Mesenchymal stem cell (in vitro differentiated cells and primary cell): ENCODE data around the gene LYSMD2.

Experiments used
- DNase-seq: peaks from one replicate; pipeline ENCODE4 v3.0.0-alpha.2; 2013
- H2AFZ ChIP-seq: one replicate; pipeline ENCODE4 v1.6.1; 2013; ENCODE audit warnings: low read depth, mild to moderate bottlenecking, control low read depth, inconsistent platforms, low read length, moderate library complexity
- H2AK5ac ChIP-seq: 2 replicates; pipeline ENCODE4 v1.6.1; 2013; ENCODE audit warnings: low read length, moderate library complexity, mild to moderate bottlenecking, inconsistent platforms; ENCODE audit not compliant: severe bottlenecking
- H2BK120ac ChIP-seq: one replicate; pipeline ENCODE4 v1.6.1; 2013; ENCODE audit warnings: low read depth, mild to moderate bottlenecking, inconsistent platforms, low read length, moderate library complexity
- H2BK12ac ChIP-seq, 2 experiments: one replicate each; pipeline ENCODE4 v1.6.1; 2013; ENCODE audit warnings: inconsistent platforms in 2 of 2, low read length in 2 of 2, mild to moderate bottlenecking in 2 of 2, moderate library complexity in 2 of 2, control low read depth in 1 of 2
- H2BK15ac ChIP-seq: one replicate; pipeline ENCODE4 v1.6.1; 2013; ENCODE audit warnings: mild to moderate bottlenecking, low read depth, inconsistent platforms; ENCODE audit not compliant: poor library complexity, severe bottlenecking
- H2BK5ac ChIP-seq: 2 replicates; pipeline ENCODE4 v1.6.1; 2013; ENCODE audit warnings: low read depth, mild to moderate bottlenecking, low read length, control low read depth, inconsistent platforms; ENCODE audit not compliant: poor library complexity, severe bottlenecking
- H3K14ac ChIP-seq, 2 experiments: one replicate each; pipeline ENCODE4 v1.6.1; 2013; ENCODE audit warnings: inconsistent platforms in 2 of 2, low read length in 2 of 2, control low read depth in 1 of 2, mild to moderate bottlenecking in 1 of 2, moderate library complexity in 1 of 2
- H3K18ac ChIP-seq, 2 experiments: one replicate each; pipeline ENCODE4 v1.6.1; 2013; ENCODE audit warnings: inconsistent platforms in 2 of 2, low read length in 2 of 2, control low read depth in 1 of 2, low read depth in 1 of 2, mild to moderate bottlenecking in 1 of 2
- H3K23ac ChIP-seq, 2 experiments: one replicate each; pipeline ENCODE4 v1.6.1; 2013; ENCODE audit warnings: inconsistent platforms in 2 of 2, low read length in 2 of 2, mild to moderate bottlenecking in 2 of 2, moderate library complexity in 2 of 2, control low read depth in 1 of 2
- H3K27ac ChIP-seq: 2 replicates; pipeline ENCODE4 v1.5.1; 2013; ENCODE audit warnings: mild to moderate bottlenecking, moderate library complexity, low read length, control low read depth, inconsistent platforms; ENCODE audit not compliant: poor library complexity, severe bottlenecking
- H3K27me3 ChIP-seq, 2 experiments: 2 replicates each; pipeline versions ENCODE4 v1.6.1 to v1.7.0; 2013; ENCODE audit warnings: low read length in 2 of 2, mild to moderate bottlenecking in 2 of 2, moderate library complexity in 2 of 2, control low read depth in 1 of 2, inconsistent platforms in 1 of 2; ENCODE audit not compliant: control insufficient read depth in 1 of 2, insufficient read depth in 1 of 2
- H3K36me3 ChIP-seq, 2 experiments: 2 replicates each; pipeline versions ENCODE4 v1.6.1 to v1.7.0; 2013; ENCODE audit warnings: low read length in 2 of 2, control low read depth in 1 of 2, inconsistent platforms in 1 of 2, low read depth in 1 of 2, mild to moderate bottlenecking in 1 of 2; ENCODE audit not compliant: insufficient read depth in 2 of 2, control insufficient read depth in 1 of 2
- H3K4ac ChIP-seq, 2 experiments: one replicate each; pipeline ENCODE4 v1.6.1; 2013; ENCODE audit warnings: inconsistent platforms in 2 of 2, low read length in 2 of 2, mild to moderate bottlenecking in 2 of 2, moderate library complexity in 2 of 2, control low read depth in 1 of 2, low read depth in 1 of 2
- H3K4me1 ChIP-seq: 2 replicates; pipeline ENCODE4 v1.6.1; 2013; ENCODE audit warnings: low read depth, low read length, control low read depth; ENCODE audit not compliant: control insufficient read depth, insufficient read depth
- H3K4me2 ChIP-seq: 2 replicates; pipeline ENCODE4 v1.6.1; 2013; ENCODE audit warnings: low read length, mild to moderate bottlenecking, inconsistent platforms; ENCODE audit not compliant: poor library complexity, severe bottlenecking
- H3K4me3 ChIP-seq, 2 experiments: 2 replicates each; pipeline versions ENCODE4 v1.5.1 to v1.7.0; 2013; ENCODE audit warnings: low read length in 2 of 2, mild to moderate bottlenecking in 2 of 2, control low read depth in 1 of 2, low read depth in 1 of 2; ENCODE audit not compliant: insufficient read depth in 1 of 2
- H3K79me1 ChIP-seq: replicated peaks from 2 replicates; pipeline ENCODE4 v1.6.1; 2013; ENCODE audit warnings: mild to moderate bottlenecking, control low read depth, low read length, inconsistent platforms; ENCODE audit not compliant: poor library complexity, severe bottlenecking
- H3K9ac ChIP-seq: 2 replicates; pipeline ENCODE4 v1.7.0; 2013; ENCODE audit warnings: mild to moderate bottlenecking, low read length, moderate library complexity
- H3K9me3 ChIP-seq: 2 replicates; pipeline ENCODE4 v1.7.0; 2013; ENCODE audit warnings: mild to moderate bottlenecking, low read length; ENCODE audit not compliant: control insufficient read depth
- H4K8ac ChIP-seq: one replicate; pipeline ENCODE4 v1.6.1; 2013; ENCODE audit warnings: inconsistent platforms, mild to moderate bottlenecking, low read length, moderate library complexity
- H4K91ac ChIP-seq: one replicate; pipeline ENCODE4 v1.6.1; 2013; ENCODE audit warnings: mild to moderate bottlenecking, low read length, inconsistent platforms
- WGBS: methylation state at CpG from one replicate; pipeline ENCODE4 v1.1.7; 2013; ENCODE audit warnings: mixed read lengths; 5-methylcytosine and 5-hydroxymethylcytosine counted together

The LYSMD2 gene

GRCh38 chr15:51696566-51696965 lies 40.9 kb downstream of the LYSMD2 start:
- no peak overlapping the region for H2BK5ac ChIP-seq
- no peak overlapping the region for H2AK5ac ChIP-seq
- no peak overlapping the region for H2BK15ac ChIP-seq
- H3K79me1 ChIP-seq, result no peaks in the 10 kb centered on the region
- H3K9ac ChIP-seq, result no peak overlapping the region
- H3K4me1 ChIP-seq, result no peaks in the 10 kb centered on the region
- H3K4me3 ChIP-seq, result no peak overlapping the region
- H4K8ac ChIP-seq, result no peak overlapping the region
- no peak overlapping the region for H3K4ac ChIP-seq
- no peak for DNase-seq
- no peak overlapping the region for H3K18ac ChIP-seq
- H3K27ac ChIP-seq, result no peak overlapping the region
- 89% methylated on average over 5 of the region's 5 CpGs for WGBS
- H3K9me3 ChIP-seq, result no peaks in the 10 kb centered on the region
- H3K36me3 ChIP-seq, result no peaks in the 10 kb centered on the region
- no peak overlapping the region for H3K23ac ChIP-seq
- H2BK120ac ChIP-seq, result no peak overlapping the region
- no peak overlapping the region for H3K4me2 ChIP-seq
- H4K91ac ChIP-seq, result no peak overlapping the region
- no peak overlapping the region for H2AFZ ChIP-seq
- no peak overlapping the region for H3K14ac ChIP-seq
- peaks cover 25 to 51% of the 10 kb centered on the region in 2 experiments for H3K27me3 ChIP-seq
- no peak overlapping the region for H2BK12ac ChIP-seq

- WGBS, result 81% methylated on average over 3 of the region's 3 CpGs
- H3K79me1 ChIP-seq, result no peaks in the 10 kb centered on the region
- DNase-seq, result no peak
Observed at GRCh38 chr15:51692154-51692553, 45.3 kb downstream of the LYSMD2 start.

GRCh38 chr15:51688863-51689262 lies 48.6 kb downstream of the LYSMD2 start:
- DNase-seq, result peak; percentile 5
- no peak overlapping the region for H4K91ac ChIP-seq
- H2AFZ ChIP-seq, result no peak overlapping the region
- H3K4me2 ChIP-seq, result no peak overlapping the region
- no CpG with 5 or more reads among the region's 2 CpGs for WGBS
- no peak overlapping the region for H3K14ac ChIP-seq
- H2BK5ac ChIP-seq, result no peak overlapping the region
- H3K18ac ChIP-seq, result no peak overlapping the region
- H3K36me3 ChIP-seq, result no peaks in the 10 kb centered on the region
- H3K4ac ChIP-seq, result no peak overlapping the region
- no peak overlapping the region for H3K23ac ChIP-seq
- H3K4me3 ChIP-seq, result no peak overlapping the region
- no peak overlapping the region for H4K8ac ChIP-seq
- H3K27me3 ChIP-seq, result peaks cover 43 to 83% of the 10 kb centered on the region in 2 experiments
- H3K9me3 ChIP-seq, result no peaks in the 10 kb centered on the region
- H2BK12ac ChIP-seq, result no peak overlapping the region
- no peak overlapping the region for H2BK120ac ChIP-seq
- no peak overlapping the region for H3K9ac ChIP-seq
- no peaks in the 10 kb centered on the region for H3K79me1 ChIP-seq
- H3K4me1 ChIP-seq, result no peaks in the 10 kb centered on the region
- H2AK5ac ChIP-seq, result no peak overlapping the region
- H3K27ac ChIP-seq, result no peak overlapping the region
- H2BK15ac ChIP-seq, result no peak overlapping the region

More at GRCh38 chr15:51692154-51692553, 45.3 kb downstream of the LYSMD2 start:
- H2AK5ac ChIP-seq, result no peak overlapping the region
- no peaks in the 10 kb centered on the region for H3K9me3 ChIP-seq
- no peak overlapping the region for H4K8ac ChIP-seq
- H2AFZ ChIP-seq, result no peak overlapping the region
- no peak overlapping the region for H3K14ac ChIP-seq
- no peak overlapping the region for H2BK15ac ChIP-seq
- H3K9ac ChIP-seq, result no peak overlapping the region
- H3K4me2 ChIP-seq, result no peak overlapping the region
- H2BK120ac ChIP-seq, result no peak overlapping the region
- no peak overlapping the region for H3K18ac ChIP-seq
- peaks cover 30 to 59% of the 10 kb centered on the region in 2 experiments for H3K27me3 ChIP-seq
- H3K23ac ChIP-seq, result no peak overlapping the region
- no peak overlapping the region for H3K4ac ChIP-seq
- no peaks in the 10 kb centered on the region for H3K4me1 ChIP-seq
- H2BK5ac ChIP-seq, result no peak overlapping the region
- H3K4me3 ChIP-seq, result no peak overlapping the region
- no peak overlapping the region for H2BK12ac ChIP-seq
- no peak overlapping the region for H3K27ac ChIP-seq
- H4K91ac ChIP-seq, result no peak overlapping the region
- no peaks in the 10 kb centered on the region for H3K36me3 ChIP-seq

- peaks cover 43 to 82% of the 10 kb centered on the region in 2 experiments for H3K27me3 ChIP-seq
- no CpG with 5 or more reads among the region's 1 CpG for WGBS
Observed at GRCh38 chr15:51687565-51687964, 49.9 kb downstream of the LYSMD2 start.

More at GRCh38 chr15:51687565-51687964, 49.9 kb downstream of the LYSMD2 start:
- Histone ChIP-seq H3K18ac (no peak overlapping the region), H3K4me2 (no peak overlapping the region), H3K14ac (no peak overlapping the region), H3K23ac (no peak overlapping the region), H3K4ac (no peak overlapping the region), H3K9me3 (no peaks in the 10 kb centered on the region), H3K4me1 (no peaks in the 10 kb centered on the region), H3K9ac (no peak overlapping the region), H2AK5ac (no peak overlapping the region), H4K91ac (no peak overlapping the region), H4K8ac (no peak overlapping the region), H3K27ac (no peak overlapping the region), H2AFZ (no peak overlapping the region), H3K4me3 (no peak overlapping the region), H2BK5ac (no peak overlapping the region), H2BK12ac (no peak overlapping the region), H2BK120ac (no peak overlapping the region), H2BK15ac (no peak overlapping the region), H3K79me1 (no peaks in the 10 kb centered on the region), H3K36me3 (no peaks in the 10 kb centered on the region)
- DNase-seq, result no peak
